ENCODE results near the gene MGLL.

DNA sequence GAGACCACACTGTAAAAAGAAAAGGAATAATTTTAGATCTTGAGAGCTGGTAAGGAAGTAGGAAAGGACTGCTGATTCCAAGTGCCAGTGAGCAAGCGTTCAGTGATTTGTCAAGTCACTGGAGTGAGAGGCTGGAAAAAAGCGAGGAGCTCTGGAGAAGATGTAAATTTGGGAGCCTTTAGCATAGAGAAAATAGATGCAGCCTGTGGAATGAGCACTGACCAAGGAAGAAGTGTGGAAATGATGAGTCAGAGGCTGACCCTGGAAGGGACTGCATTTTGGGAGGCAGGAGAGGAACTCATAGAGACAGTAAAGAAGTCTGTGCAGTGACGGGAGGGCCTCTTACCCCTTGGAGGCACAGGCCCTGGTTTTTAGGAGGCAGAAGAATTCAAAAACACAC, 166.7 kb downstream of the MGLL start:
- TF ChIP-seq, protein P1, sequence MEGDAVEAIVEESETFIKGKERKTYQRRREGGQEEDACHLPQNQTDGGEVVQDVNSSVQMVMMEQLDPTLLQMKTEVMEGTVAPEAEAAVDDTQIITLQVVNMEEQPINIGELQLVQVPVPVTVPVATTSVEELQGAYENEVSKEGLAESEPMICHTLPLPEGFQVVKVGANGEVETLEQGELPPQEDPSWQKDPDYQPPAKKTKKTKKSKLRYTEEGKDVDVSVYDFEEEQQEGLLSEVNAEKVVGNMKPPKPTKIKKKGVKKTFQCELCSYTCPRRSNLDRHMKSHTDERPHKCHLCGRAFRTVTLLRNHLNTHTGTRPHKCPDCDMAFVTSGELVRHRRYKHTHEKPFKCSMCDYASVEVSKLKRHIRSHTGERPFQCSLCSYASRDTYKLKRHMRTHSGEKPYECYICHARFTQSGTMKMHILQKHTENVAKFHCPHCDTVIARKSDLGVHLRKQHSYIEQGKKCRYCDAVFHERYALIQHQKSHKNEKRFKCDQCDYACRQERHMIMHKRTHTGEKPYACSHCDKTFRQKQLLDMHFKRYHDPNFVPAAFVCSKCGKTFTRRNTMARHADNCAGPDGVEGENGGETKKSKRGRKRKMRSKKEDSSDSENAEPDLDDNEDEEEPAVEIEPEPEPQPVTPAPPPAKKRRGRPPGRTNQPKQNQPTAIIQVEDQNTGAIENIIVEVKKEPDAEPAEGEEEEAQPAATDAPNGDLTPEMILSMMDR (conservative IDR thresholded peaks at IDR 0.05; ENCODE audit: low read length), result no peak
- no peak for TF ChIP-seq EZH2phosphoT487 (IDR thresholded peaks at IDR 0.05; ENCODE audit: borderline replicate concordance, low read depth, low read length)

All from OCI-LY7 (cell line).